ENCODE data around the gene ST3GAL4.
A peak's percentile ranks its signal among the peaks of the same experiment; 100 is the strongest.

ST3GAL4 gene

DNA sequence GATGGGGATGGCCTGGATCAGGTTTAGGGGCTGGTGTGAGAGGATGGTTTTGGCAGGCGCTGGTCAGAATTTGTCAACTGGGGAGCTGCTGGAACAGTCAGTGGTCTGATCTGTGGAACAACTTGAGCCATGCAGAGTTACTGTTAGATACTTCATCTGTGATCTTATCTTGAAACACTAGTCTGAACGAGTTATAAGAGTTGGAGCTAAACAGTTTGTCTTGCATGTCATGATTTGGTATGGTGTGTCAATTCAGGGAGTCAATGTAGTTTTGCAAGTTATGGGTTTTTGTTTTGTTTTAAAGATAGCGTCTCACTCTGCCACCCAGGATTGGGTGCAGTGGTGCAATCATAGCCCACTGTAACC is 54.1 kb downstream of the ST3GAL4 start:
- peak; percentile 62 for DNase-seq

DNA sequence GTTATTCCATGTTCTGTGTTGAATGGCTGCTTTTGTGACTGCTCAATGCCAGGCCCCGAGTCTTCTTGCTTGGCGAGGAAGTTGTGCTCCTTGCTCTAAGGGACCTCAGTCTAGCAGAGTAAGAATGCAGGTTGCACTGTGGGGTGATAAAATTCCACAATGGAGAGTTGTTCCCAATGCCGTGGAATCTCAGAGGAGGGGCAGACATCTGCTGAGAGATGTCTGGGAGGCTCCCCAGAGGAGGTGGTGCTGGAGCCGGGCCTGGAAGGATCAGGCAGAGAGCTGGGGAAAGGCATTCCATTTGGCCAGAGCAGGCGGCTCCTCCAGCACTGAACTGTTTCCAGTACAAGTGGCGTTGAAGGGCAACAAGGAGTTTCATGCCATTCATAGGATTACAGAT is 55.2 kb downstream of the ST3GAL4 start:
- DNase-seq = no peak

DNA sequence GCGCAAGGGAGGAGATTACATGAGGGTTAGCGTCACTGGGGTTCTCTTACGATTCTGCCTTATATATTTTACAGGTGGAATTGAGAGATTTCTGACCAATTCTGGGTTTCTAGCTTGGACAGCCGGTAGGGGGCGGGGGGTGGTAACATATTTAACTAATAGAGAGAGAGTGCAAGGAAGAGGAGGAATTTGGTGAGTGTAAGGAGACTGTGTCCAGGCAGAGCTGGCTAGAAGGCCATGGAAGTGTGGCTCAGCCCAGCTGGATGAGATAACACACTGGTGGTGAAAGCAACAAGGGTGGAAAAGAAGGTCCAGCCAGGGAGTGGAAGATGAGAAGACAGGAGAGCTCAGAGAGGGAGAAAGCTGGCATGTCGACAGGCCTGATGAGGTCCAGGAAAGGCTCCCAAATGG is 56.5 kb downstream of the ST3GAL4 start:
- DNase-seq = no peak

DNA sequence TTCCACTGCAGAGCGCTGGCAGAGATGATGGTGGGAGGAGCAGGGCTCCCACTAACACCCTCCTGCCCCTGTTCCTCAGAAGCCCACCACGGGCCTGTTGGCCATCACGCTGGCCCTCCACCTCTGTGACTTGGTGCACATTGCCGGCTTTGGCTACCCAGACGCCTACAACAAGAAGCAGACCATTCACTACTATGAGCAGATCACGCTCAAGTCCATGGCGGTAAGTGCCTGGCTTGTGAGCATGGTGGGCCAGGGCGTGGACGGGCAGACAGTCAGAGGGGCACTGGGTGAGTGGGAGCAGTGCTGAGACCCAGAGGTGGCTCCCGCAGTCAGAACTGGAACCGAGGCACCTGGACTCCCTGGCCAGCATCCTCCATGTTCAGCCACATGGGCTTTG is 57.9 kb downstream of the ST3GAL4 start:
- no peak for DNase-seq

DNA sequence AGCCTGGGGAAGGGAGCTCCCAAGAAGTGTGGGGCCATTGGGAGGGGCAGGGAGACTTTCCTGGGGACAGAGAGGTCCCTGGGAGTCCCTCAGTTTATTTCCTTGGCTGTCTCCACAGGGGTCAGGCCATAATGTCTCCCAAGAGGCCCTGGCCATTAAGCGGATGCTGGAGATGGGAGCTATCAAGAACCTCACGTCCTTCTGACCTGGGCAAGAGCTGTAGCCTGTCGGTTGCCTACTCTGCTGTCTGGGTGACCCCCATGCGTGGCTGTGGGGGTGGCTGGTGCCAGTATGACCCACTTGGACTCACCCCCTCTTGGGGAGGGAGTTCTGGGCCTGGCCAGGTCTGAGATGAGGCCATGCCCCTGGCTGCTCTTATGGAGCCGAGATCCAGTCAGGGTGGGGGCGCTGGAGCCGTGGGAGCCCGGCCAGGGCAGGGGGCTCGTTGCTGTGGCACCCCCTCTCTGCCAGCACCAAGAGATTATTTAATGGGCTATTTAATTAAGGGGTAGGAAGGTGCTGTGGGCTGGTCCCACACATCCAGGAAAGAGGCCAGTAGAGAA is 58.4 kb downstream of the ST3GAL4 start:
- DNase-seq = no peak

DNA sequence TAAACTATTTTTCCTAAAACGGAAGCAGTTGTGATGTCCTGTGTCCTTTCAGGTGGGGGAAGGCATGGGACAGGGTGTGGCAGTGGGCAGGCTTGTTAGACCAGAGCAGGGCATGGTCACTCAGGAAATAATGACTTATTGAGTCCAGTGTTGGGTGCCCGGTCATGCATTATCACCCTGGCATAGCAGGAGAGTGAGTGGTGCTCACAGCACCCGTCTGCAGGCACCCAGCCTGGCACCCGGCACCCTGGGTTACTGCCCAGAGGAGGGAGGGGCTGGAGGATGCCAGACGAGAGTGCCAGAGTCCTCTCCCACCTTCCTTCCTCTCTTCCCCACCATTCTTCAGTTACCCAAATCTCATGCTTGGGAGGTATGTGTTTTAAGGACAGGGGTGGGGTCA is 59.1 kb downstream of the ST3GAL4 start:
- DNase-seq = no peak

DNA sequence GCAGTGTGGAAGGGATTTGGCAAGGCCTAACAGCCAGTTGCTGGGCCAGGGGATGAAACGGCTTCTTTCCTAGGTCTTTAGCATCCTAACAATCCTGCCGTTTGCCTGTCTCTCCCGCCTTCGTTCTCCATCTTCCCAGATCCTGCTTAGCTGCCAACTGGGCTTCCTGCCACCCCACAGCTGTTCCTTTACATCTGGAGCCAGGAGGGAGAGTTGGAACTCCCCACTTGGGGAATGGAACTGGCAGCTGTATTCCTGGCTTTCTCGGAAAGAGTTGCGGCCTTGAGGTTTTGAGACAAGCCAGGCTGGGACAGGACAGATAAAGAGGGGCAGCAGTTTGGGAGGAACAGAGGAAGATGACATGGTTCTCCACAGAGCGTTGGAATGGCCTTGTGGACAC is 59.6 kb downstream of the ST3GAL4 start:
- no peak for DNase-seq

DNA sequence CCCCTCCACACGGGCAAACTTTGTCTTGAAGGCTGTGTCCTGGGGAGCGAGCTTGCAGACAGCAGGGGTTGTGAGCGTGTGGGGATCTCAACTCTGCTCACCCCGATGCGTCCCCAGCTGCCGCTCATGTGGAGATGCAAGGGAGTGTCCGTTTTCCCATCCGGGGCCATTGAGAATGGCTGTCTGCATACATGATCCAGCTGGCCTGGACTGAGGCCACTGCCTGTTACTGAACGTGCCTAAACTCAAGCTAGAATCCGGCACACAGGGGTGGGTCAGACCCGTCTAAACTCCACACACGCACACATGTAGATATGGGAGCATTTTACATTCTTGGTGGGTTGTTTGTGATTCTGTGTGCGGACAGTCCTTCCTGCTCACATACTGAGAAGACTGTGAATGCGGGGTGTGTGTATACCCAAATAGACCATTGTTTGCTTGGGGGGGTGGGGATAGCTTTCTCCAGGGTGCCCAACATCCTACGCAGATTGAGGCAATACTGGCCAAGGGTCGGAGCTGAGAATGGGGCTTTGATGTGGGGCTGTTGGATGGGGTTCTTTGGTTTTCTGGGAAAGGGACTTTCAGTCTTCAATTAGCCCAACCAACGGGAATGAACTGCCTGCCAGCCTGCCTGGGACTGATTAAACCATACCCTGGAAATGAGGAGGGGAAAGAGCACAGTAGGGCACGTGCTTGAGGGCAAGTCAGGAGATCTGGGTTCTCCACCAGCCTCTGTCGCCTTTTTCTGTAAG is 60.4 kb downstream of the ST3GAL4 start:
- DNase-seq = no peak

DNA sequence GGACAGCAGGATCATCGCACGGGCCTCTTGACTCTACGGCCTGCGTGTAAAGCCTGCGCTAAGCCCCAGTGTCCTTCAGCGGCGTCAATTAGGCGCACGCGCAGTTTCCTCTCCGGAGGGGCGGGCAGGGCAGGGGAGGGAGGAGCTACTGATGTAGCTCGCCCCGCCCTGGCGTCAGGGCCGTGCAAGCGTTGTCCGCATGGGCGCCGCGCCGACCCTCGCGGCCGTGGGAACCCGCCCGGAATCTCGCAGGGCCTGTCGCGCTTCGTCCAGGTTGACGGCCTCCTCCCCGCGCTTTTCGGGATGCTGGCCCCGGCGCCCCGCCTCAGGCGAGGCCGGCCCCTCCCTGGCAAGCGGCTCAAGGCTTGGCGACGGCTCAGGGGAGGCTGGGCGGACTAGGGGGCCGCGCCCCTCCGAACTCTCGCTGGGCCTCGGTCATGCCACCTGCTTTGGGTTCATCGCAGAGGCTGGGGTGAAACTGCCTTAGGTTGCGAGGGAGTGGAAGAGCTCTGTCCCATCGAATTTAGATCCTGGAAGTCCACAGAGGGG is 61.1 kb downstream of the ST3GAL4 start:
- peak; percentile 80 for DNase-seq

DNA sequence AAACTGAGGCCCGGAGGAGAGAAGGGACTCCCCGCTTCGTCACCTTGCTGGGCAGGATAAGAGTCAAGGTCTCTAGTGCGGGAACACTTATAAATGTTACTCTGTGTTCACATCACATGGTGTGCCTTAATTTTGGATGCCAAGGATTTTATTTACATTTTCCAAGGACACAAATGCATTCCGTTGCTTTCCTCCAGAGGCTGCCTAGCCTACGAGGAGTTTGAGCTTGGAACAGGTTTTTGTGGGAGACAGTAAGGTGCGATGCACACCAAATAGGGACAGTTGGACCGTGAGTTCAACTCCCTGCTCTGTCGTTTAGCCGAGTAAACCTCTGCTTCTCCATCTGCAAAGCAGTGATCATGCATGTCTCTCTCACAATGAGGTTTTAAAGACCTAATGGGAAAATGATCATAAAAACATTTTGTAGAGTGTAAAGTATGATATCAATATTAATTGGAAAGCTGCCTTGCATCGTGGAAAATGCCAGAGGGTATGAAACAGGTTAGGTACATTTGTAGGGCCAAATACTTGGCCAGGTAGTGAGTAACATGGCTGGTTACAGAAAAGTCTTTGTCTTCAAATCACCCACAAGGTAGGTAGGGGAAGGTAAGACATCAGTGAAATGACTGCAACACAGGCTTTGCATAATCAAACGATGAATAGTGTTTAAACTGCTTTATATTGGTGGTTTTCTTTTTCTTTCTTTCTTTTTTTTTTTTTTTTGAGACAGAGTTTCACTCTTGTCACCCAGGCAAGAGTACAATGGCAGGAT is 61.8 kb downstream of the ST3GAL4 start:
- no peak for DNase-seq

DNA sequence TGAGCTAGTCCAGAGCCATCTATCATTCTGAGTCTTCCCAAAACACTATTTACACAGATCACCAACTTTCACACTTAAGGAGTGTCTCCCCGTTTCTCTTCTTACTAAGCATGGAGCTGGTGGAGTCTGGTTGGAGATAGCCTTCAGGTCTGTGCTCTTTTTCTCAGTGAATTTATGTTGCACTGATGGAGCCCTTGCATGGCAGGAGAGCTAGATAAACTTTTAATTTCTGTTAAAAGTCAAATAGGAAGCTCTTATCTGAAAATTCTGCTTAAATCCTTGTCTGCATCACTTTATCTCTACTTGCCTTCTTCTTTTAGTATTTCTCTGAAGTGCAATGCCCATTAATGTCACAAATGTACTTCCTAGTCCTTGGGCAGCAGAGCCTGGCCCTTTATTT is 63.4 kb downstream of the ST3GAL4 start:
- no peak for DNase-seq

DNA sequence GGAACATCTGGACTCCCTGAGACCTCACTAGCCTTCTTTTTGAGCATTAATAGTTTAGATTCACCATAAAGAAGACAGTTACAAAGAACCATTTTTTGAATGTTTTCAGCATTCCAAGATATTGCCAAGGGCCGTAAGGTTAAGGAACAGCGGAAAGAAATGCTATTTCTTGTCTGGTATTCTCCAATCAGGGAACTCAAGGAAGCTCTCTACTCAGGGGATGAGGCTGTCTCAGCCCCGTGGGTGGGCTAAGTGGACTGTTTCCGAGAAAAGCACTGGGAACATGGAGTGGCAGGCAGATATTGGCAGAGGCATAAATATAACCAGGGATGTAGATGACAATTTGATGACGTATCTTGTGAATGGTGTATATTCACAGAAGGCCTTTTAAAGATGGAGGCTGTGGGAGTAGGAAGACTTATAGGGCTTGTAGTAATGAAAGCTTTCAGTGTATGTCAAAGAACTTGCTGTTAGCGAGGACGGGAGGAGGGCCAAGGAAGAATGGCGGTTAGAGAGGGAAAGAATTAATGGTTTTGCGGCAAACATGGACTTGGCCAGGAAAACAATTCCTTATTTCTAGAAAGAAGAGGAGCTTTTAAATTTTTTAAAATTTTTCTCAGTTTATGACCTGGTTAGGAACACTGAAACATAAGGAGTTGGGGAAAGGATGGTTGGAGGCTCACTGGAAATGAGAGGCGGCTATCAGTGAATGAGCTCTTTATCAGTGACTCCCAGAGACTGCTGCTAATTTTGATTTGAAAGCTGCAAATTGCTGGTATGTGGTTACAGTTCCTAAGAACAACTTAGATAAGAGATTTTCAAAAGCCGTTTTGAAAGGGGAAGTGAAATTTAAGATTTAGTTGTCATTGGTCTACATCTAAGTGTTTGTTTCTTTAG is 64.6 kb downstream of the ST3GAL4 start:
- DNase-seq = peak; percentile 95

DNA sequence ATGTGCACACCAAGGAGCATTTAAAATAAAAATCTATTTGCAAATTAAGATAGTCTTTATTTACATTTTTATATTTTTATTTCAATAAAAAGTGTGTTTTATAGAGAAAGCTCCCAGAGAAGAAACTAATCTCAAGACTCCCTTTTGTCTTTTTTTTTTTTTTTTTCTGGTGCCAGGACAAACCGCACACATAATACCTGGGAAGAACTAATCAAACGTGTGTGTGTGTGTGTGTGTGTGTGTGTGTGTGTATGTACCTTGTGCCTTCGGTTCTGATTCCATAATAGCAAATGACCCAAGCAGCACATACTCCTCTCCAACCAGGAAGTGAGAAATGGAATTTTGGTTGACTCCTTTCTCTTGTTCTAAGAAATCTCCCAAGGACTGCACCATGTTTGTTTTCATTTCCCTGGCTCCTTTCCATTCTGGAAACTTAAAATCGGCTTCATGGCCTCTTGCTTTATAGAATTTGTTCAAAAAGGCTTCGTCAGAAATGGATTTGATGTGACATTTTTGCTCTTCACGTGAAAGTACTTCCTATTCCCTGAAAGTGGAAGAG is 65.3 kb downstream of the ST3GAL4 start:
- no peak for DNase-seq

DNA sequence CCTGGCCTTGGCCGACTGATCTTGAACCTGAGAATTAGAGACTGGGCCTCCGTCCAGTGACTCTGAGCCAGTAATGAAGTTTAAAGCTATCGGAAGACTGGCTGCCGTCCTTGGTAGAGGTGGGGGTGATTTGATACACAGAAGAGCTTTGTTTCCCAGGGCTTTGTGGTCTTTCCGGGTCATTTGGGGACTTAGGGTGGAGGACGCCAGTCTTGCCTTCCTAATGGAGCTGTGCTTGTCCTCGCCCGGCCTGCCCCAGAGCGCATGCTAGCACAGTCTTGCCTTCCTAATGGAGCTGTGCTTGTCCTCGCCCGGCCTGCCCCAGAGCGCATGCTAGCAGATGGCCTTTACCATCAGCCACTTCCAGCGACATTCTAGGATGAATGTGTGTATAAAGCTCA is 65.8 kb downstream of the ST3GAL4 start:
- no peak for DNase-seq

DNA sequence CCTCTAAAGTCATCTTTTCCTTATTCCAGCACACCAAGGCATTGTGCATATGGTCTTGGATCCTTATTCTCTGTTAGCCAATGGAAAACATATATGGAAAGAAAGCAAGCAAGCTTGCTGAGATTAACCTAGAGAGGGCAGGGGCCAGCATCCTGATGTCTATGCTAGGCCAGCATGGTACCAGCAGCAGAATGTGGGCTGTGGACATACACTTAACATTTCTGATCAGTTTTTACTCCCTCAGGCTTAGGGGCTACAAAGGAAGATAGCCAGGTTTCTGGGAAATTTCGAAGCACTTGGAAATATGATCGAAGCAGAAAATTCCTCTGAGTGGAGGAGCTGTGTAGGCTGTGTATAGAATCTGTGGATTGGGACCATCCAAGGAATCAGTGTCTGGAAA is 67.0 kb downstream of the ST3GAL4 start:
- DNase-seq = no peak

DNA sequence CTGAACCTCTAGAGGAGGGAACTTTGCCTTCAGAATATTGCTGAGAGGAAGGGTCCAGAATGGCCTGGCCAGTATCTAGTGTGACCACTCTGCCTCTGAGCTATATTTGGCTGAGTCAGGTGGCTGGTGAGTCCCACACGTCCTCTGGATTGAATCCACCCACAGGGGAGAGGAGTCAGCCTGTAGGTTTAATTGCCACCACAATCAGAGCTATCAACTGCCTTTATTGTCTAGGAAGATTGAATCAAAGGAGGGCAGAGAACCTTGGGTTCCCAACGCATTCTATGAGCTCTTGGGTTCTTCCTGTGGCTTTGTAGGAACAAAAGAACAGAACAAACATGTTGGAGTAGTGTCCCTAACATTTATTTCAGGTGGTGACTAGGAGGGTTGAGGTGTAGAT is 67.7 kb downstream of the ST3GAL4 start:
- no peak for DNase-seq

DNA sequence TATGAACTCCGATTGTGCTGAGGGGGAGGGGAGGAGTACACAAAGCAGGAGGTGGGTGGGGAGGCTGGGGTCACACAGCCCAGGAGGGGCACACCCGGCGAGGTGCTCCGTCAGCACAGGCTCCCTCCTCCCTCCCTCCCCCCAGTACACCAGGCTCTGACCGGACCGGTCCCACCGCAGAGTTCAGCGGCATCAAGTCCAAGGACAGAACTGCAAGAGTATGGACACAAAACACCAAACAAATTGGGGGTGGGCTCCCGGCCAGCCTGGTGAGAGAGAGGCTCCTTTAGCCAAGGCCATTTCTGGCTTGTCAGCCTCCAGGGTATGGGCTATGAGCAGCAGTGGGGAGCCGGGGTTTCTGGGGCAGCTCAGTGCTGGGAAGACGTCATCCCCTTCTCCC is 68.3 kb downstream of the ST3GAL4 start:
- no peak for DNase-seq

DNA sequence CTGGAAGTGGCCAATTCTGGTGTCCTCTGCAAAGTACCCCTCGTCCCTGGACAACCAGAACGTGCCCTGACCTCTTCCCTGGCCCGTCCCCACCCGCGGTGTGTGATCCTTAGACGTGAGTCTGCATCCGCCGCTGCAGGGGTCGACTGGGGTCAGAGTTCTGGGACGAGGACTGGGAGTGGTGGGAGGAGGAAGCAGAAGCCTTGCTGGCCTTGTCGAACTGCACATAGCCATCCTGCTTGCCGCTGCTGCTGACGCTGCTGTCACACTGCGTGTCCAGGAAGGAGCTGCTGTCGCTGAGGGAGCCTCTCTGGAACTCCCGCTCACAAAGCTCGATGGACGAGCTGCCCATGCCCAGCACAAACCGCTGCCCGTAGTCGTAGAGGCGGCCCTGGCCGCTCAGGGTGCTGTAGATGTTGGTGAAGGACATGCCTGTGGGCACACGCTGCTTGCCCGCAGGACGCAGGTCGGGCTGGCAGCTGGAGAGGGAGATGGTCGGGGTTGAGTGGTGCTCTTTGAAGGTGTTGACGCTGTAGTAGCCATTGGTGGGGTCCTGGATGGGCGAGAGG is 69.1 kb downstream of the ST3GAL4 start:
- no peak for DNase-seq

DNA sequence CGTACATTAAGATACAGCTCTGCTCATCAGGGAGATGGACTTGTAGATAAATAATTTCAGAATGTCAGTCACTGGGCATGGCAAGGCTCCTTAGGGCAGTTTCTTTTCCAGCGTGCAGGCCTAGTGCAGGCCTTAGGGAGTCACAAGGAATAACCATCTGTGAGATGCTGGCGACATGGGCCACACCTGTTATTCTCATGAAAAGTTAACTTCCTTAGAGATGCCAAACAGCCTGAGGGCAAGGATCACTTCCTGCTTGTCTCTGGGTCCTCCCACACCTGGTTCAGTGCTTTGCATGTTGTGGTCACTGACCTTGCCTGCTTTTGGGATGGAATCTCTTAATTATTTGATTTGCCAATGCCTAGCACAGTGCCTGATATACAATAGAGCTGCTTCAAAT is 70.6 kb downstream of the ST3GAL4 start:
- DNase-seq = no peak

DNA sequence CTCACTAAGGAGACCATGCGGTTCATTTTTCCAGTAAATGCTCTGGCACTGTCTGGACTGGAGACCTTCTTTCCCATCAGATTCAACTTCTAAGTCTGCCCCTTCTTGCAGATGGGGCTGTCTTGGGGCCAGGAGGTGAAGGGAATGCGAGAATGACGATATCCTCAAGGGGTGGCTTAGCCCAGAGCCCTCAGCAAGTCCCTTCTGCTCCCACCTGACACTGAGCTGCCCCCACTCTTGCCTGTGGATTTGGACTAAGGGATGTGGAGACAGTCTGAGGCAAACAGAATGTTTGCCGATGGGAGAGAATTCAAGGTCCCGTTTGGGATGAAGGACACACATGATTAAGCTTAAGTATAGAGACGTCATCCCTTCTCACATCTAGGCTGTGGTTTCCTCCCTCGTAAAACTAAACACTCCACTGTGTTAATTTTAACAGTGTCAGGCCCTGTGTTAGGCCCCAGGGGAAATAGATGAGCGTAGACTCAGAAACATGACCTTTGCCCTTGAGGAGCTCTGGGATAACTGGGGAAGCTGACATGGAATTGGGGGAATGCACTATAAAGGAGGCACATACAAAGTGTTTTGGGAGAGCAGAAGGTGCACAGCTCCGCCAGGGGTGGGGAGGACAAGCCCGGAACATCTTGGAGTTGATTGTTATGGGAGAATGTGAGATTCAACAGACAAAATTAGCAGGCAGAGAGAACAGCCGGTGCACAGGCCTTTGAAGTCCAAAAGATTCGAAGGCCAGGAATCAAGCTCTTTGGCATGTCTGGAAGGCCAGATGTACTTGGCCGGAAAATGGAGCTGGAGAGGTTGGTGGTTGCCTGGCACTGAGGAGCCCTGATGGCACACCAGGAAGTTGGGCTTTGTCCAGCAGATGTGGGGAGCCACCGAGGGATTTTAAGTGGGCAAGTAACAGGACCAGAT is 71.6 kb downstream of the ST3GAL4 start:
- DNase-seq = no peak
